ENCODE measurements around the gene SCAF8. TPM values are rescaled to one million over a fixed set of nuclear protein-coding genes. Genes with fewer than 3 reads are reported as not detected.
A peak's percentile ranks its signal among the peaks of the same experiment; 100 is the strongest.

SCAF8 gene
- total and polyA plus RNA-seq, 9 of the 15 experiments (the other 6 are each of a cell fraction or from before 2014, with no cell fraction given), result 10.5 to 46.6 (median 23.2) TPM

DNA sequence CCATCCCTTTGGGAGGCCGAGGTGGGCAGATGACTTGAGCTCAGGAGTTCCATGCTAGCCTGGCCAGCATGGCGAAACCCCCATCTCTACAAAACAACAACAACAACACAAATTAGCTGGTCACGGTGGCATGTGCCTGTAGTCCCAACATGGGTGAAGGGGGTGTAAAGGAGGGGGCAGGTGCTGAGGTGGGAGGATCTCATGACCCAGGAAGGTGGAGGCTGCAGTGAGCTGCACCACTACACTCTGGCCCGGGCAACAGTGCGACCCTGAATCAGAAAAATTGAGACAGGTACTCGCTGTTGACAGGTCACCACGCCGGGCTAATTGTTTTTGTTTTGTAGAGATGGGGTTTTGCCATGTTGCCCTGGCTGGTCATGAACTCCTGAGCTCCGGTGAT, 4.2 kb downstream of the SCAF8 start:
- H3K79me2 ChIP-seq (ENCODE audit: control insufficient read depth, insufficient read depth, low read length), result peaks cover 93% of the 10 kb centered on the region
- H2AFZ ChIP-seq (ENCODE audit: low read depth, low read length), result no peak overlapping the region
- ATAC-seq (no peak), FAIRE-seq (no peak), DNase-seq (ENCODE audit: extremely low read depth in 1 of 4, low spot score in 3 of 4) (no peak)
- H3K4me3 ChIP-seq, result no peak overlapping the region
- no peaks in the 10 kb centered on the region for H3K27me3 ChIP-seq (ENCODE audit: control insufficient read depth in 2 of 2, insufficient read depth in 2 of 2, low read length in 2 of 2)
- peaks cover 18 to 20% of the 10 kb centered on the region in 2 experiments; a peak in 4 of 5 replicates for H3K4me1 ChIP-seq (replicated peaks in 1 of 2; ENCODE audit: control insufficient read depth in 2 of 2, insufficient read depth in 2 of 2, low read length in 2 of 2)
- no peak for TF ChIP-seq IFI16 (CRISPR knock-in tag; IDR thresholded peaks at IDR 0.05)
- TF ChIP-seq RNF2 (IDR thresholded peaks at IDR 0.05), result no peak
- no peak for TF ChIP-seq HDAC8 (tag; IDR thresholded peaks at IDR 0.05)
- TF ChIP-seq, protein P1, sequence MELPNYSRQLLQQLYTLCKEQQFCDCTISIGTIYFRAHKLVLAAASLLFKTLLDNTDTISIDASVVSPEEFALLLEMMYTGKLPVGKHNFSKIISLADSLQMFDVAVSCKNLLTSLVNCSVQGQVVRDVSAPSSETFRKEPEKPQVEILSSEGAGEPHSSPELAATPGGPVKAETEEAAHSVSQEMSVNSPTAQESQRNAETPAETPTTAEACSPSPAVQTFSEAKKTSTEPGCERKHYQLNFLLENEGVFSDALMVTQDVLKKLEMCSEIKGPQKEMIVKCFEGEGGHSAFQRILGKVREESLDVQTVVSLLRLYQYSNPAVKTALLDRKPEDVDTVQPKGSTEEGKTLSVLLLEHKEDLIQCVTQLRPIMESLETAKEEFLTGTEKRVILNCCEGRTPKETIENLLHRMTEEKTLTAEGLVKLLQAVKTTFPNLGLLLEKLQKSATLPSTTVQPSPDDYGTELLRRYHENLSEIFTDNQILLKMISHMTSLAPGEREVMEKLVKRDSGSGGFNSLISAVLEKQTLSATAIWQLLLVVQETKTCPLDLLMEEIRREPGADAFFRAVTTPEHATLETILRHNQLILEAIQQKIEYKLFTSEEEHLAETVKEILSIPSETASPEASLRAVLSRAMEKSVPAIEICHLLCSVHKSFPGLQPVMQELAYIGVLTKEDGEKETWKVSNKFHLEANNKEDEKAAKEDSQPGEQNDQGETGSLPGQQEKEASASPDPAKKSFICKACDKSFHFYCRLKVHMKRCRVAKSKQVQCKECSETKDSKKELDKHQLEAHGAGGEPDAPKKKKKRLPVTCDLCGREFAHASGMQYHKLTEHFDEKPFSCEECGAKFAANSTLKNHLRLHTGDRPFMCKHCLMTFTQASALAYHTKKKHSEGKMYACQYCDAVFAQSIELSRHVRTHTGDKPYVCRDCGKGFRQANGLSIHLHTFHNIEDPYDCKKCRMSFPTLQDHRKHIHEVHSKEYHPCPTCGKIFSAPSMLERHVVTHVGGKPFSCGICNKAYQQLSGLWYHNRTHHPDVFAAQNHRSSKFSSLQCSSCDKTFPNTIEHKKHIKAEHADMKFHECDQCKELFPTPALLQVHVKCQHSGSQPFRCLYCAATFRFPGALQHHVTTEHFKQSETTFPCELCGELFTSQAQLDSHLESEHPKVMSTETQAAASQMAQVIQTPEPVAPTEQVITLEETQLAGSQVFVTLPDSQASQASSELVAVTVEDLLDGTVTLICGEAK (IDR thresholded peaks at IDR 0.05), result no peak
- TF ChIP-seq, protein P1 (CRISPR knock-in tag; IDR thresholded peaks at IDR 0.05), result peak; percentile 32; the same call in 1 of the 2 replicates
- no peak for TF ChIP-seq ATF1 (CRISPR knock-in tag; IDR thresholded peaks at IDR 0.05)
- TF ChIP-seq ATF1 (tag; IDR thresholded peaks at IDR 0.05), result no peak
- no peak for TF ChIP-seq SNIP1 (IDR thresholded peaks at IDR 0.05; ENCODE audit: low read depth)
- TF ChIP-seq NFE2 (IDR thresholded peaks at IDR 0.05; ENCODE audit: low read depth), result no peak
- no peak for TF ChIP-seq SMAD3 (CRISPR knock-in tag; conservative IDR thresholded peaks at IDR 0.05)
- TF ChIP-seq BRD4 (IDR thresholded peaks at IDR 0.05), result no peak
- peak; percentile 47; the same call in 1 of the 2 replicates for TF ChIP-seq RBFOX2 (IDR thresholded peaks at IDR 0.05; ENCODE audit: low read depth, low read length)
- no TSS peak for BruUV-seq (replicated peaks)
- intact Hi-C loops (cut with micrococcal nuclease), result loop anchor here (10.0 kb wide), 1 partner anchor 1753 kb away; the partner anchor contains the start of gene FBXO5
- H3K9me3 ChIP-seq (replicated peaks; ENCODE audit: control insufficient read depth, insufficient read depth, low read depth, low read length), result no peaks in the 10 kb centered on the region
- H3K36me3 ChIP-seq (ENCODE audit: control insufficient read depth, insufficient read depth, low read length), result peaks cover 57% of the 10 kb centered on the region
- no peaks in the 10 kb centered on the region for H3K9me1 ChIP-seq (ENCODE audit: control insufficient read depth, insufficient read depth, low read length)
- WGBS (ENCODE audit: insufficient coverage, low coverage, missing lambda C conversion rate), result 89% methylated on average over 9 of the region's 9 CpGs
- CTCF ChIA-PET (ENCODE audit: low intra/inter-chr PET ratio), result no interaction called here
- no peak overlapping the region for H3K27ac ChIP-seq (ENCODE audit: extremely low read depth, low read depth, low read length)
- H3K9ac ChIP-seq (ENCODE audit: insufficient read depth in 1 of 2, low read depth in 2 of 2, low read length in 2 of 2), result peak overlapping the region in 1 of 2 experiments; percentile 66; a peak in 2 of 4 replicates
- H4K20me1 ChIP-seq (replicated peaks; ENCODE audit: control insufficient read depth, insufficient read depth, low read length), result peaks cover 15% of the 10 kb centered on the region; the same call in 1 of the 2 replicates
- POLR2A ChIA-PET, result interaction anchor here (0.6 to 3.6 kb wide), 4 partner anchors 10 to 19 kb away, joined by 3 to 17 read pairs (median 6); no protein-coding TSS in a partner anchor
- in situ Hi-C loops (cut with MboI), result no loop called here
- H3K4me2 ChIP-seq (ENCODE audit: insufficient read depth, low read length), result no peak overlapping the region

All from K562 (cell line).